ENCODE data around the gene ILF3. TPM values are rescaled to one million over a fixed set of nuclear protein-coding genes. Genes with fewer than 3 reads are reported as not detected.

The ILF3 gene
- total RNA-seq, 4 donors from 2014 or later = 122 to 232 (median 159) TPM

DNA sequence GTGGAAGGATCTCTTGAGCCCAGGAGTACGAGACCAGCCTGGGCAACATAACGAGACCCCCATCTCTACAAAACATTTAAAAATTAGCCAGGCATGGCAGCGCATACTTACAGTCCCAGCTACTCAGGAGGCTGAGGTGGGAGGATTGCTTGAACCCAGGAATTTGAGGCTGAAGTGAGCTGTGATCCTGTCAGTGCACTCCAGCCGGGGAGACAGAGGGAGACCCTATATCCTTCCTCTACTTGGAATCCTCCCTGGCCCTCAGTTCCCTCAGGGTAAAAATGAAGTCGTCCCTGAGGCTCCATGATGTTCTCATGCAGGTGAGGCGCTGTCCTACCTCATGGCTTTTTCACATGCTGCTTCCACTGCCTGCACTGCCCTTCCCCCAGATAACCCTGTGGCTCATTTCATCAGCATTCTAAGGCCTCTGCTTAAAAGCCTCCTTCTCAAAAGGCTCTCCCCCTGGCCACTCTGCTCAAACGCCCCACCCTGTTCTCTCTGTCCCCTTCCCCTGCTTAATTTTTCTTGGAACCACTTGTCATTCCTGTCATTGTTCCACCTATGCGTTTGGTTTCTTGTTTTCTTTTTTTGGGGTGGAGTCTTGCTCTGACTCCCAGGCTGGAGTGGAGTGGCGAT is 82.9 kb downstream of the ILF3 start:
- H3K27me3 ChIP-seq = no peaks in the 10 kb centered on the region
- TF ChIP-seq, protein P1, sequence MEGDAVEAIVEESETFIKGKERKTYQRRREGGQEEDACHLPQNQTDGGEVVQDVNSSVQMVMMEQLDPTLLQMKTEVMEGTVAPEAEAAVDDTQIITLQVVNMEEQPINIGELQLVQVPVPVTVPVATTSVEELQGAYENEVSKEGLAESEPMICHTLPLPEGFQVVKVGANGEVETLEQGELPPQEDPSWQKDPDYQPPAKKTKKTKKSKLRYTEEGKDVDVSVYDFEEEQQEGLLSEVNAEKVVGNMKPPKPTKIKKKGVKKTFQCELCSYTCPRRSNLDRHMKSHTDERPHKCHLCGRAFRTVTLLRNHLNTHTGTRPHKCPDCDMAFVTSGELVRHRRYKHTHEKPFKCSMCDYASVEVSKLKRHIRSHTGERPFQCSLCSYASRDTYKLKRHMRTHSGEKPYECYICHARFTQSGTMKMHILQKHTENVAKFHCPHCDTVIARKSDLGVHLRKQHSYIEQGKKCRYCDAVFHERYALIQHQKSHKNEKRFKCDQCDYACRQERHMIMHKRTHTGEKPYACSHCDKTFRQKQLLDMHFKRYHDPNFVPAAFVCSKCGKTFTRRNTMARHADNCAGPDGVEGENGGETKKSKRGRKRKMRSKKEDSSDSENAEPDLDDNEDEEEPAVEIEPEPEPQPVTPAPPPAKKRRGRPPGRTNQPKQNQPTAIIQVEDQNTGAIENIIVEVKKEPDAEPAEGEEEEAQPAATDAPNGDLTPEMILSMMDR (IDR thresholded peaks at IDR 0.05) = no peak
- TF ChIP-seq POLR2A (IDR thresholded peaks at IDR 0.05) = peak in 1 of 2 donors; percentile 15
- peak overlapping the region in 2 of 3 donors; percentile 71 to 82 for H3K27ac ChIP-seq
- peak; percentile 63 to 67 for DNase-seq
- H3K9me3 ChIP-seq = no peaks in the 10 kb centered on the region
- no peaks in the 10 kb centered on the region for H3K36me3 ChIP-seq
- 59 to 64% methylated on average over 9 of the region's 9 CpGs for WGBS, 2 donors
- intact Hi-C loops (cut with DNase I) = no loop called here
- H3K4me1 ChIP-seq = peaks cover 26 to 31% of the 10 kb centered on the region in 2 donors
- no peak overlapping the region for H3K4me3 ChIP-seq (replicated peaks in 1 of 3)

DNA sequence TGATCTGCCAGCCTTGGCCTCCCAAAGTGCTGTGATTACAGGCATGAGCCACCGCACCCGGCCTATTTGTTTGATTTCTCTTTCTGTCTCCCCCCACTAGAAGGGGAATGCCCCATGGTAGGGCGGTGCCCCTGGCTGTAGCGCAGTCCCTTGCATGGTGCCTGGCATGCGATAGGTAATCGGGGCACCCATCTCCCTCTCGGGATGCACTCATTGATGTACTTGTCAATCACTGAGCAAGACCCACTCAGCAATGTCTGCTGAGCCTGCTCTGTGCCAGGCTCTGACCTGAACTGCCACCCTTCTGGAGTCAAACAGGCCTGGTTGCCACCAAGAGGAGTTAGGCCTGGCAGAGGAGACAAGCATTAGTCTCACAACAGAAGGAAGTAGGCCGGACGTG is 83.6 kb downstream of the ILF3 start:
- peaks cover 26 to 35% of the 10 kb centered on the region in 2 donors for H3K4me1 ChIP-seq
- no peaks in the 10 kb centered on the region for H3K9me3 ChIP-seq
- peak overlapping the region; percentile 32 to 82 (median 70) for H3K27ac ChIP-seq
- no peak overlapping the region for H3K4me3 ChIP-seq (replicated peaks in 1 of 3)
- WGBS, 2 donors = 93 to 96% methylated on average over 4 to 9 of the region's 9 CpGs
- DNase-seq = no peak
- TF ChIP-seq, protein P1 (IDR thresholded peaks at IDR 0.05) = no peak
- no peak for TF ChIP-seq POLR2A (IDR thresholded peaks at IDR 0.05)
- intact Hi-C loops (cut with DNase I) = no loop called here
- no peaks in the 10 kb centered on the region for H3K27me3 ChIP-seq
- H3K36me3 ChIP-seq = no peaks in the 10 kb centered on the region

DNA sequence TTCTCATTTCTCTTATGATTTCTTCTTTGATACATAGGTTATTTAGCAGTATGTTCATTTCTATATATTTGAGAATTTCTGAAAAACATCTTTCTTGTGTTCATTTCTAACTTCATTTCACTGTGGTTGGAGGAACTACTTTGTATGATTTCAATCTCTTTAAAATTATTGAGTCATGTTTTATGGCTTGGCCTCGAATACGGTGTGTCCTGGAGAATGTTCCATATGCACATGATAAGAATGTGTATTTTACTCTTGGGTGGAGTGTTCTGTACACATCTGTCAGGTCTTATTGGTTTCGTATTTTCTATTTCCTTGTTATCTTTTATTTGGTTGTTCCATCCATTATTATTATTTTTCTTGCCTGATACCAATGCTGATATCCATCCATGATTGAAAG is 86.7 kb downstream of the ILF3 start:
- no peaks in the 10 kb centered on the region for H3K27me3 ChIP-seq
- TF ChIP-seq POLR2A (IDR thresholded peaks at IDR 0.05) = no peak
- TF ChIP-seq, protein P1 (IDR thresholded peaks at IDR 0.05) = no peak
- no peaks in the 10 kb centered on the region for H3K9me3 ChIP-seq
- H3K4me3 ChIP-seq (replicated peaks in 1 of 3) = no peak overlapping the region
- DNase-seq = no peak
- WGBS, 2 donors = 91 to 95% methylated on average over 3 of the region's 3 CpGs
- intact Hi-C loops (cut with DNase I) = no loop called here
- H3K27ac ChIP-seq = no peak overlapping the region
- H3K36me3 ChIP-seq = no peaks in the 10 kb centered on the region
- H3K4me1 ChIP-seq = peaks cover 40 to 47% of the 10 kb centered on the region in 2 donors

MicroRNAs within 50 kb of the gene (microRNA counts, 767-probe panel; counts per million panel counts)
- 0 counts per million in 2 donors for microRNA hsa-miR-638

Small RNA genes within 50 kb of the gene (microRNA-seq; reads per million reads assigned to microRNA genes)
- gene MIR638 = not detected

Small RNA genes within 50 kb of the gene (small RNA-seq; reads per million reads assigned to genes)
- gene MIR638 = not detected

Other genes with a start within 250 kb of the ILF3 start
- 10 to 100 TPM; 16.1 to 21.0 (median 18.4) TPM for gene PDE4A, start 233.8 kb upstream of the ILF3 start, total RNA-seq
- gene KEAP1, start 151.0 kb upstream of the ILF3 start, total RNA-seq = 10 to 100 TPM; 95.4 to 99.9 (median 97.8) TPM
- under 1 TPM in 3 of 4 donors, not detected in 1; 0.22 to 0.59 (median 0.27) TPM for gene S1PR5, start 136.9 kb upstream of the ILF3 start, total RNA-seq
- 10 to 100 TPM; 28.4 to 37.0 (median 31.3) TPM for gene ATG4D, start 110.4 kb upstream of the ILF3 start, total RNA-seq
- 10 to 100 TPM; 17.3 to 49.7 (median 28.2) TPM for gene KRI1, start 88.3 kb upstream of the ILF3 start, total RNA-seq
- gene CDKN2D, start 85.4 kb upstream of the ILF3 start, total RNA-seq = 1 to 10 TPM; 2.0 to 8.2 (median 3.7) TPM
- gene AP1M2, start 67.0 kb upstream of the ILF3 start, total RNA-seq = 100 to 1,000 TPM in 2 of 4 donors, 10 to 100 TPM in 2; 69.7 to 129 (median 102) TPM
- gene SLC44A2, start 28.8 kb upstream of the ILF3 start, total RNA-seq = 100 to 1,000 TPM in 2 of 4 donors, 10 to 100 TPM in 2; 86.0 to 141 (median 113) TPM
- gene QTRT1, start 47.1 kb downstream of the ILF3 start, total RNA-seq = 10 to 100 TPM; 26.2 to 63.3 (median 37.4) TPM
- gene DNM2, start 63.7 kb downstream of the ILF3 start, total RNA-seq = 100 to 1,000 TPM in 3 of 4 donors, 10 to 100 TPM in 1; 95.1 to 155 (median 120) TPM
- gene TMED1, start 181.9 kb downstream of the ILF3 start, total RNA-seq = 10 to 100 TPM; 41.2 to 71.3 (median 48.7) TPM
- 1 to 10 TPM in 2 of 4 donors, not detected in 2; 1.5 to 1.7 TPM for gene C19orf38, start 194.1 kb downstream of the ILF3 start, total RNA-seq
- 10 to 100 TPM; 12.2 to 14.8 (median 13.1) TPM for gene CARM1, start 217.2 kb downstream of the ILF3 start, total RNA-seq

Measured in thyroid gland (tissue), 4 donors.